ENCODE results near the gene ING5.

Gene ING5

GRCh38 chr2:241668354-241668753 is 33.5 kb upstream of the ING5 start:
- Histone ChIP-seq H3K27ac (replicated peaks) (no peak overlapping the region), H3K4me3 (replicated peaks; ENCODE audit: insufficient read depth, low read length) (no peak overlapping the region), H3K27me3 (ENCODE audit: insufficient read depth, poor library complexity, severe bottlenecking) (no peaks in the 10 kb centered on the region)
- TF ChIP-seq SPI1 (IDR thresholded peaks at IDR 0.05; ENCODE audit: borderline replicate concordance, low read depth) (no peak), GABPA (IDR thresholded peaks at IDR 0.05; ENCODE audit: low read depth) (no peak), REST (IDR thresholded peaks at IDR 0.05; ENCODE audit: insufficient replicate concordance, low read depth) (no peak), CTCF (IDR thresholded peaks at IDR 0.05; ENCODE audit: insufficient read depth, low read length) (no peak), POLR2AphosphoS5 (IDR thresholded peaks at IDR 0.05; ENCODE audit: low read depth) (no peak)
- no peak for DNase-seq (ENCODE audit: low read depth in 1 of 2, low spot score in 1 of 2)

- no peak for TF ChIP-seq CTCF (IDR thresholded peaks at IDR 0.05; ENCODE audit: insufficient read depth, low read length)
- TF ChIP-seq SPI1 (IDR thresholded peaks at IDR 0.05; ENCODE audit: borderline replicate concordance, low read depth): no peak
- no peak for TF ChIP-seq GABPA (IDR thresholded peaks at IDR 0.05; ENCODE audit: low read depth)
- TF ChIP-seq REST (IDR thresholded peaks at IDR 0.05; ENCODE audit: insufficient replicate concordance, low read depth): no peak
- no peak for TF ChIP-seq POLR2AphosphoS5 (IDR thresholded peaks at IDR 0.05; ENCODE audit: low read depth)
- Histone ChIP-seq H3K4me3 (replicated peaks; ENCODE audit: insufficient read depth, low read length) (no peak overlapping the region), H3K27ac (replicated peaks) (no peak overlapping the region)
These were observed 33.0 kb upstream of the ING5 start for GRCh38 chr2:241668839-241669238.

GRCh38 chr2:241670333-241671110 is 31.3 kb upstream of the ING5 start:
- no peak for DNase-seq (ENCODE audit: low read depth in 1 of 2, low spot score in 1 of 2)
- Histone ChIP-seq H3K4me3 (replicated peaks; ENCODE audit: insufficient read depth, low read length) (no peak overlapping the region), H3K27me3 (ENCODE audit: insufficient read depth, poor library complexity, severe bottlenecking) (no peaks in the 10 kb centered on the region), H3K27ac (replicated peaks) (no peak overlapping the region)
- TF ChIP-seq POLR2AphosphoS5 (IDR thresholded peaks at IDR 0.05; ENCODE audit: low read depth) (no peak), REST (IDR thresholded peaks at IDR 0.05; ENCODE audit: insufficient replicate concordance, low read depth) (no peak), GABPA (IDR thresholded peaks at IDR 0.05; ENCODE audit: low read depth) (no peak), CTCF (IDR thresholded peaks at IDR 0.05; ENCODE audit: insufficient read depth, low read length) (no peak), SPI1 (IDR thresholded peaks at IDR 0.05; ENCODE audit: borderline replicate concordance, low read depth) (no peak)

More at GRCh38 chr2:241668839-241669238, 33.0 kb upstream of the ING5 start:
- no peaks in the 10 kb centered on the region for H3K27me3 ChIP-seq (ENCODE audit: insufficient read depth, poor library complexity, severe bottlenecking)
- DNase-seq (ENCODE audit: low read depth in 1 of 2, low spot score in 1 of 2): no peak

Measured in HL-60 (cell line).